ENCODE measurements around the gene JSRP1. TPM values are rescaled to one million over a fixed set of nuclear protein-coding genes. Genes with fewer than 3 reads are reported as not detected.

JSRP1 gene
- total and polyA plus RNA-seq, 4 donors: 0.25 to 0.45 (median 0.39) TPM; not detected in 1

DNA sequence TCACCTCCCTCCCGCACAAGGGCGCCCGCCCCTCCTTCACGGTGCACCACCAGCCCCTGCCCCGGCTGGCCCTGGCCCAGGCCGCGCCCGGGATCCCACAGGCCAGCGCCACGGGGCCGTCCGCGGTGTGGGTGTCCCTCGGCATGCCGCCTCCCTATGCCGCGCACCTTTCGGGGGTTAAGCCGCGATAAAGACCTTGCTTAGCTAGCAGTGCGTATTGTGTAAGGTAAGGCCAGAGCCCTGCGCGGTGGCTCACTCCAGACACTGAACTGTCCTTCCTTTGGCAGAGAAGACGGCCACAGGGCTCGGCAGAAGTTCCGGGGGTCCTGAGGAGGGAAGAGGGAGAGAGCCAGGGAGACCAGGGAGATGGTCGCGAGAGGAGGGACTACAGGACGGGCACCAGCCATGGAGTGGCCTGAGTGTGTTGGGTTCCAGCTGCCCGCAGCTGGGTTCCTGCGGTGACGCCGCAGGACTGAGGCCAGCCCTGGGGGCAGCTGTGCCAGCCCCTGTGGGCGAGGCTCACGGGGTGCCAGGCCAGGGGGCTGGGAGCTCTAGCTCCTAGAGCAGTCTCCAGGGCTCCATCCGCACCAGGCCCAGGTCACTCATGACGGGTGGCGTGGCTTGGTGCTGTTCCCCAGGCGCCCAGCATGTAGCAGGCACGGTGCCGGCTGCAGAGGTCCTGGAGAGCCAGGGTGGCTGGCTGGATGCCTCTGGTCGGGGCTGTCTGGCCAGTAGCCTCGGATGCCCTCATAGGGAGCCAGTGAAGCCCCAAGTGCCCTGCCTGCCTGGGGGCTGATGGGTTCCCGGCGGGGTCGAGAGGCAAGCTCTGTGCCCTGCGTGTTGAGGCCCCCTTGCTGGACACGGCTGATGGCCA is 27.8 kb downstream of the JSRP1 start:
- DNase-seq (ENCODE audit: low spot score): no peak
- no peak overlapping the region for H3K4me3 ChIP-seq (ENCODE audit: low read depth in 1 of 3, low read length in 3 of 3)
- peaks cover 0 to 32% (median 13%) of the 10 kb centered on the region in 4 donors for H3K36me3 ChIP-seq (ENCODE audit: control insufficient read depth in 4 of 4, insufficient read depth in 3 of 4, low read depth in 1 of 4, low read length in 3 of 4)
- H3K27ac ChIP-seq (ENCODE audit: low read depth in 1 of 2, low read length in 2 of 2): peak overlapping the region; percentile 44 to 82
- no peak overlapping the region for H3K9ac ChIP-seq (ENCODE audit: low read depth in 1 of 2, low read length in 2 of 2)
- TF ChIP-seq, protein P1, sequence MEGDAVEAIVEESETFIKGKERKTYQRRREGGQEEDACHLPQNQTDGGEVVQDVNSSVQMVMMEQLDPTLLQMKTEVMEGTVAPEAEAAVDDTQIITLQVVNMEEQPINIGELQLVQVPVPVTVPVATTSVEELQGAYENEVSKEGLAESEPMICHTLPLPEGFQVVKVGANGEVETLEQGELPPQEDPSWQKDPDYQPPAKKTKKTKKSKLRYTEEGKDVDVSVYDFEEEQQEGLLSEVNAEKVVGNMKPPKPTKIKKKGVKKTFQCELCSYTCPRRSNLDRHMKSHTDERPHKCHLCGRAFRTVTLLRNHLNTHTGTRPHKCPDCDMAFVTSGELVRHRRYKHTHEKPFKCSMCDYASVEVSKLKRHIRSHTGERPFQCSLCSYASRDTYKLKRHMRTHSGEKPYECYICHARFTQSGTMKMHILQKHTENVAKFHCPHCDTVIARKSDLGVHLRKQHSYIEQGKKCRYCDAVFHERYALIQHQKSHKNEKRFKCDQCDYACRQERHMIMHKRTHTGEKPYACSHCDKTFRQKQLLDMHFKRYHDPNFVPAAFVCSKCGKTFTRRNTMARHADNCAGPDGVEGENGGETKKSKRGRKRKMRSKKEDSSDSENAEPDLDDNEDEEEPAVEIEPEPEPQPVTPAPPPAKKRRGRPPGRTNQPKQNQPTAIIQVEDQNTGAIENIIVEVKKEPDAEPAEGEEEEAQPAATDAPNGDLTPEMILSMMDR (IDR thresholded peaks at IDR 0.05; ENCODE audit: low read depth, low read length, missing input control): no peak
- TF ChIP-seq HNF4A (conservative IDR thresholded peaks at IDR 0.05) (no peak), NR2F2 (IDR thresholded peaks at IDR 0.05) (no peak), SP1 (IDR thresholded peaks at IDR 0.05) (no peak), FOXA2 (IDR thresholded peaks at IDR 0.05) (no peak), HNF4G (IDR thresholded peaks at IDR 0.05) (no peak), YY1 (IDR thresholded peaks at IDR 0.05) (no peak), EGR1 (IDR thresholded peaks at IDR 0.05; ENCODE audit: low read depth in 2 of 2) (no peak), JUND (IDR thresholded peaks at IDR 0.05) (no peak), TAF1 (conservative IDR thresholded peaks at IDR 0.05) (no peak)
- TF ChIP-seq, protein P2, sequence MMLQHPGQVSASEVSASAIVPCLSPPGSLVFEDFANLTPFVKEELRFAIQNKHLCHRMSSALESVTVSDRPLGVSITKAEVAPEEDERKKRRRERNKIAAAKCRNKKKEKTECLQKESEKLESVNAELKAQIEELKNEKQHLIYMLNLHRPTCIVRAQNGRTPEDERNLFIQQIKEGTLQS (IDR thresholded peaks at IDR 0.05): no peak
- TF ChIP-seq, protein P3, sequence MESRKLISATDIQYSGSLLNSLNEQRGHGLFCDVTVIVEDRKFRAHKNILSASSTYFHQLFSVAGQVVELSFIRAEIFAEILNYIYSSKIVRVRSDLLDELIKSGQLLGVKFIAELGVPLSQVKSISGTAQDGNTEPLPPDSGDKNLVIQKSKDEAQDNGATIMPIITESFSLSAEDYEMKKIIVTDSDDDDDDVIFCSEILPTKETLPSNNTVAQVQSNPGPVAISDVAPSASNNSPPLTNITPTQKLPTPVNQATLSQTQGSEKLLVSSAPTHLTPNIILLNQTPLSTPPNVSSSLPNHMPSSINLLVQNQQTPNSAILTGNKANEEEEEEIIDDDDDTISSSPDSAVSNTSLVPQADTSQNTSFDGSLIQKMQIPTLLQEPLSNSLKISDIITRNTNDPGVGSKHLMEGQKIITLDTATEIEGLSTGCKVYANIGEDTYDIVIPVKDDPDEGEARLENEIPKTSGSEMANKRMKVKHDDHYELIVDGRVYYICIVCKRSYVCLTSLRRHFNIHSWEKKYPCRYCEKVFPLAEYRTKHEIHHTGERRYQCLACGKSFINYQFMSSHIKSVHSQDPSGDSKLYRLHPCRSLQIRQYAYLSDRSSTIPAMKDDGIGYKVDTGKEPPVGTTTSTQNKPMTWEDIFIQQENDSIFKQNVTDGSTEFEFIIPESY (IDR thresholded peaks at IDR 0.05): no peak
- TF ChIP-seq, protein P4, sequence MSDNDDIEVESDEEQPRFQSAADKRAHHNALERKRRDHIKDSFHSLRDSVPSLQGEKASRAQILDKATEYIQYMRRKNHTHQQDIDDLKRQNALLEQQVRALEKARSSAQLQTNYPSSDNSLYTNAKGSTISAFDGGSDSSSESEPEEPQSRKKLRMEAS (IDR thresholded peaks at IDR 0.05): no peak
- TF ChIP-seq, protein P5, sequence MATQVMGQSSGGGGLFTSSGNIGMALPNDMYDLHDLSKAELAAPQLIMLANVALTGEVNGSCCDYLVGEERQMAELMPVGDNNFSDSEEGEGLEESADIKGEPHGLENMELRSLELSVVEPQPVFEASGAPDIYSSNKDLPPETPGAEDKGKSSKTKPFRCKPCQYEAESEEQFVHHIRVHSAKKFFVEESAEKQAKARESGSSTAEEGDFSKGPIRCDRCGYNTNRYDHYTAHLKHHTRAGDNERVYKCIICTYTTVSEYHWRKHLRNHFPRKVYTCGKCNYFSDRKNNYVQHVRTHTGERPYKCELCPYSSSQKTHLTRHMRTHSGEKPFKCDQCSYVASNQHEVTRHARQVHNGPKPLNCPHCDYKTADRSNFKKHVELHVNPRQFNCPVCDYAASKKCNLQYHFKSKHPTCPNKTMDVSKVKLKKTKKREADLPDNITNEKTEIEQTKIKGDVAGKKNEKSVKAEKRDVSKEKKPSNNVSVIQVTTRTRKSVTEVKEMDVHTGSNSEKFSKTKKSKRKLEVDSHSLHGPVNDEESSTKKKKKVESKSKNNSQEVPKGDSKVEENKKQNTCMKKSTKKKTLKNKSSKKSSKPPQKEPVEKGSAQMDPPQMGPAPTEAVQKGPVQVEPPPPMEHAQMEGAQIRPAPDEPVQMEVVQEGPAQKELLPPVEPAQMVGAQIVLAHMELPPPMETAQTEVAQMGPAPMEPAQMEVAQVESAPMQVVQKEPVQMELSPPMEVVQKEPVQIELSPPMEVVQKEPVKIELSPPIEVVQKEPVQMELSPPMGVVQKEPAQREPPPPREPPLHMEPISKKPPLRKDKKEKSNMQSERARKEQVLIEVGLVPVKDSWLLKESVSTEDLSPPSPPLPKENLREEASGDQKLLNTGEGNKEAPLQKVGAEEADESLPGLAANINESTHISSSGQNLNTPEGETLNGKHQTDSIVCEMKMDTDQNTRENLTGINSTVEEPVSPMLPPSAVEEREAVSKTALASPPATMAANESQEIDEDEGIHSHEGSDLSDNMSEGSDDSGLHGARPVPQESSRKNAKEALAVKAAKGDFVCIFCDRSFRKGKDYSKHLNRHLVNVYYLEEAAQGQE (IDR thresholded peaks at IDR 0.05): no peak
- H3K4me1 ChIP-seq (ENCODE audit: control insufficient read depth in 4 of 4, insufficient read depth in 4 of 4, low read length in 3 of 4): peaks cover 7 to 30% (median 14%) of the 10 kb centered on the region in 4 donors
- 72% methylated on average over 48 of the region's 48 CpGs for WGBS
- H3K9me3 ChIP-seq (ENCODE audit: control insufficient read depth in 4 of 4, low read length in 3 of 4): no peaks in the 10 kb centered on the region
- H3K27me3 ChIP-seq (ENCODE audit: control insufficient read depth in 4 of 4, insufficient read depth in 4 of 4, low read length in 3 of 4): no peaks in the 10 kb centered on the region
